GM23338 (cell line): Measurements from ENCODE around the gene MTHFS. TPM values are rescaled to one million over a fixed set of nuclear protein-coding genes. Genes with fewer than 3 reads are reported as not detected.
A peak's percentile ranks its signal among the peaks of the same experiment; 100 is the strongest.

Experiments
- ATAC-seq: fragments of 200-7000 bp; cut with Tn5 transposase; 3 replicates; pipeline ENCODE4 v1.9.1; 2020
- DNase-seq: peaks from one replicate; pipeline ENCODE4 v3.0.0-alpha.2; 2015; ENCODE audit warnings: low spot score
- H2AFZ ChIP-seq: fragments of 200-600 bp; sonication (generic); 2 replicates; pipeline ENCODE4 v1.8.0; 2016; ENCODE audit warnings: antibody characterized with exemption, mild to moderate bottlenecking, moderate library complexity
- H3F3A ChIP-seq: fragments of 200-600 bp; sonication (generic); replicated peaks from 2 replicates; pipeline ENCODE4 v1.8.0; 2017; ENCODE audit warnings: antibody characterized with exemption, mixed run types, low read depth
- H3K27ac ChIP-seq: fragments of 200-600 bp; sonication (generic); 2 replicates; pipeline ENCODE4 v1.6.1; 2016; ENCODE audit warnings: low read depth
- H3K27me3 ChIP-seq: fragments of 200-600 bp; sonication (generic); 2 replicates; pipeline ENCODE4 v1.8.0; 2016; ENCODE audit warnings: mild to moderate bottlenecking, mixed run types, moderate library complexity; ENCODE audit not compliant: insufficient read depth
- H3K36me3 ChIP-seq: fragments of 200-600 bp; sonication (generic); 2 replicates; pipeline ENCODE4 v1.8.0; 2016; ENCODE audit warnings: mild to moderate bottlenecking; ENCODE audit not compliant: insufficient read depth
- H3K4me1 ChIP-seq: fragments of 200-600 bp; sonication (generic); 2 replicates; pipeline ENCODE4 v1.8.0; 2016; ENCODE audit warnings: mild to moderate bottlenecking, moderate library complexity; ENCODE audit not compliant: insufficient read depth
- H3K4me2 ChIP-seq: fragments of 200-600 bp; sonication (generic); 2 replicates; pipeline ENCODE4 v1.7.1; 2017; ENCODE audit warnings: mixed run types
- H3K4me3 ChIP-seq: fragments of 200-600 bp; sonication (generic); 2 replicates; pipeline ENCODE4 v1.6.1; 2016; ENCODE audit warnings: mixed run types
- H3K79me2 ChIP-seq: fragments of 200-600 bp; sonication (generic); replicated peaks from 2 replicates; pipeline ENCODE4 v1.8.0; 2017; ENCODE audit warnings: mild to moderate bottlenecking; ENCODE audit not compliant: insufficient read depth
- H3K9me2 ChIP-seq: fragments of 200-600 bp; sonication (generic); 2 replicates; pipeline ENCODE4 v1.8.0; 2017; ENCODE audit not compliant: insufficient read depth
- H4K20me1 ChIP-seq: fragments of 200-600 bp; sonication (generic); replicated peaks from 2 replicates; pipeline ENCODE4 v1.8.0; 2017; ENCODE audit warnings: mild to moderate bottlenecking; ENCODE audit not compliant: insufficient read depth
- H3K27ac Mint-ChIP-seq: 2 replicates; pipeline ENCODE4 v1.8.0; 2020; ENCODE audit warnings: inconsistent platforms, mild to moderate bottlenecking, moderate library complexity, mixed read lengths
- H3K27me3 Mint-ChIP-seq: 3 replicates; pipeline ENCODE4 v1.8.0; 2022; ENCODE audit warnings: low read depth, mild to moderate bottlenecking, moderate library complexity, mixed read lengths, inconsistent platforms; ENCODE audit not compliant: insufficient read depth, poor library complexity
- H3K36me3 Mint-ChIP-seq: 3 replicates; pipeline ENCODE4 v1.8.0; 2021; ENCODE audit warnings: low read depth, mild to moderate bottlenecking, inconsistent platforms, moderate library complexity, mixed read lengths
- H3K4me1 Mint-ChIP-seq: 3 replicates; pipeline ENCODE4 v1.8.0; 2020; ENCODE audit warnings: mild to moderate bottlenecking, inconsistent platforms, mixed read lengths
- H3K4me3 Mint-ChIP-seq: 3 replicates; pipeline ENCODE4 v1.8.0; 2021; ENCODE audit warnings: moderate library complexity, mild to moderate bottlenecking, inconsistent platforms, mixed read lengths
- H3K9me3 Mint-ChIP-seq: 3 replicates; pipeline ENCODE4 v1.8.0; 2020; ENCODE audit warnings: moderate library complexity, mild to moderate bottlenecking, inconsistent platforms, mixed read lengths
- CREB1 ChIP-seq: fragments of 250-450 bp; sonication (Bioruptor Pico); IDR thresholded peaks from 2 replicates; pipeline ENCODE4 v1.5.0; 2020; ENCODE audit warnings: low read depth, mild to moderate bottlenecking, moderate library complexity
- CTCF ChIP-seq, 2 experiments: fragments of 200-600 bp in 1 of 2; sonication (generic) in 1 of 2; conservative IDR thresholded peaks; 2 replicates each; pipeline versions ENCODE4 v1.5.1 to v1.6.1; 2016 to 2017; ENCODE audit warnings: antibody characterized with exemption in 2 of 2, low read depth in 2 of 2, mild to moderate bottlenecking in 2 of 2, moderate library complexity in 1 of 2
- ETS1 ChIP-seq: IDR thresholded peaks from 2 replicates; pipeline ENCODE4 v1.6.1; 2016; ENCODE audit warnings: antibody characterized with exemption
- EZH2 ChIP-seq: fragments of 200-600 bp; sonication (generic); IDR thresholded peaks from one replicate; pipeline ENCODE4 v1.8.0; 2017; ENCODE audit warnings: antibody characterized with exemption, mild to moderate bottlenecking, low read depth; ENCODE audit not compliant: unreplicated experiment
- JUNB ChIP-seq: IDR thresholded peaks from one replicate; pipeline ENCODE4 v1.6.1; 2016; ENCODE audit warnings: antibody characterized with exemption; ENCODE audit not compliant: unreplicated experiment
- NANOG ChIP-seq: IDR thresholded peaks from 2 replicates; pipeline ENCODE4 v1.6.1; 2016; ENCODE audit warnings: antibody characterized with exemption, borderline replicate concordance
- POLR2AphosphoS5 ChIP-seq: IDR thresholded peaks from 2 replicates; pipeline ENCODE4 v1.6.1; 2016; ENCODE audit warnings: antibody characterized with exemption, low read depth
- ZNF114 ChIP-seq: fragments of 250-450 bp; sonication (Bioruptor Pico); IDR thresholded peaks from 2 replicates; pipeline ENCODE4 v1.5.0; 2020; ENCODE audit warnings: mild to moderate bottlenecking, moderate library complexity
- polyA plus RNA-seq: library from polyadenylated mRNA; unstranded; fragments of >200 nt; fragmentation: Nextera tagmentation; extraction: Ambion mirVana; gene quantifications from 2 replicates; pipeline ENCODE4 v1.2.1, GENCODE V29; 2016
- total RNA-seq: library from RNA; depleted of rRNA; stranded (reverse); fragments of >200 nt; shearing (Covaris generic); gene quantifications from 2 replicates; pipeline ENCODE4 v1.2.3, GENCODE V29; 2014

The MTHFS gene
- total and polyA plus RNA-seq, 2 experiments from 2014 or later, result 33.2 to 62.0 TPM

DNA sequence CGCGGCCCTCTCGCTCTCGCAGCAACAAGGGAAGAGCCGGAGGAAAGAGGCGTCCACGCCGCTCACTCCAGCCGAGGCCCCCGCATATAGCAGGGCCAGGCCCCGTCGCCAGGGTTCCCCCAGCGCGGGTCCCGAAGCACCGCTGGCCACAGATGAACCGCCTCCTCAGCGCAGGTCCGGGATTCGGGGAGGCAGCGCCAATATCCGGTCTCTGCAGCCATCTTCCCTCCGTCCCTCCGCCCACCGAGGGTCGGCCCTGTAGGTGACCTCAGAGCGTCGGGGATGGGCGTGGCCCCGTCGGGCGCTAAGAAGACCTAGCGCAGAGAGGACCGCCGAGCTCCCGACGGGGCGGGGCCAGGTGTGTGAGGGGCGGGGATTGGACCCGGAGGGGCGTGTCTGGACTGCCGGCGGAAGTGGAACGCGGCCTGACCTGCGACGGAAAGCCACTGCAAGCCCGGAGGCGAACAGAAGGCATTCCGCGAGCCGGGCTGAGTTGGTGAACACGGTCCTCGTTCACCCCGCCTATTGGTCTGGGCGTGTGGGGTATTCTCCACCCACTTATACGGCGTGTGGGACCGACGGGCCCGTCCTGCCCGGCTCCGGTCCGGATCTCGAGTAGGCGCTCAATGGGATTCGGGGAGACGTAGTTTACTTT is 26.8 kb upstream of the MTHFS start:
- peaks cover 39% of the 10 kb centered on the region for H3K79me2 ChIP-seq
- H4K20me1 ChIP-seq, result no peaks in the 10 kb centered on the region; the same call in 1 of the 2 replicates
- no peaks in the 10 kb centered on the region for H3K27me3 ChIP-seq
- DNase-seq (peak; percentile 98), ATAC-seq (peak; percentile 93)
- H2AFZ ChIP-seq, result peak overlapping the region; percentile 81
- Mint-ChIP-seq H3K27ac (peak overlapping the region; percentile 98), H3K4me3 (peak overlapping the region; percentile 94), H3K27me3 (peaks cover 24% of the 10 kb centered on the region), H3K36me3 (peaks cover 53% of the 10 kb centered on the region), H3K9me3 (peaks cover 52% of the 10 kb centered on the region), H3K4me1 (peaks cover 2% of the 10 kb centered on the region; the same call in 1 of the 3 replicates)
- TF ChIP-seq CTCF (conservative IDR thresholded peaks at IDR 0.05; ENCODE audit: low read depth in 2 of 2) (no peak), JUNB (no peak), POLR2AphosphoS5 (peak; percentile 90), EZH2 (no peak), ETS1 (peak; percentile 7; the same call in 1 of the 2 replicates), ZNF114 (CRISPR knock-in tag) (no peak), CREB1 (CRISPR knock-in tag) (peak; percentile 70)
- H3K4me3 ChIP-seq, result peak overlapping the region; percentile 98
- H3K9me2 ChIP-seq, result no peaks in the 10 kb centered on the region; the same call in 1 of the 2 replicates
- peaks cover 7% of the 10 kb centered on the region; the same call in 1 of the 2 replicates for H3K4me1 ChIP-seq
- H3K27ac ChIP-seq, result peak overlapping the region; percentile 97
- H3K36me3 ChIP-seq, result peaks cover 16% of the 10 kb centered on the region
- peak overlapping the region; percentile 92 for H3K4me2 ChIP-seq
- peaks cover 4% of the 10 kb centered on the region; the same call in 1 of the 2 replicates for H3F3A ChIP-seq

GRCh38 chr15:79923079-79923514 is 26.3 kb upstream of the MTHFS start:
- H3K9me2 ChIP-seq, result no peaks in the 10 kb centered on the region; the same call in 1 of the 2 replicates
- H3K4me1 ChIP-seq, result peaks cover 7% of the 10 kb centered on the region; the same call in 1 of the 2 replicates
- H3K27me3 ChIP-seq, result no peaks in the 10 kb centered on the region
- Mint-ChIP-seq H3K27ac (peak overlapping the region; percentile 98), H3K4me3 (peak overlapping the region; percentile 94), H3K36me3 (peaks cover 58% of the 10 kb centered on the region), H3K27me3 (peaks cover 22% of the 10 kb centered on the region), H3K9me3 (peaks cover 56% of the 10 kb centered on the region), H3K4me1 (peaks cover 2% of the 10 kb centered on the region; the same call in 1 of the 3 replicates)
- no peak for TF ChIP-seq NANOG
- 0 out of 2 replicates have a peak, but pooled peaks have one; percentile 10 for TF ChIP-seq ETS1
- H4K20me1 ChIP-seq, result no peaks in the 10 kb centered on the region; the same call in 1 of the 2 replicates
- peak; percentile 66 for ATAC-seq
- peak overlapping the region; percentile 92 for H3K4me2 ChIP-seq
- peaks cover 40% of the 10 kb centered on the region for H3K79me2 ChIP-seq
- peak overlapping the region; percentile 98 for H3K4me3 ChIP-seq
- no peak for DNase-seq
- H2AFZ ChIP-seq, result peak overlapping the region; percentile 81
- peak overlapping the region; percentile 97 for H3K27ac ChIP-seq
- H3K36me3 ChIP-seq, result peaks cover 20% of the 10 kb centered on the region
- peaks cover 4% of the 10 kb centered on the region; the same call in 1 of the 2 replicates for H3F3A ChIP-seq
